ENCODE results near the gene ATG16L2. TPM values are rescaled to one million over a fixed set of nuclear protein-coding genes. Genes with fewer than 3 reads are reported as not detected.

The ATG16L2 gene
- total and polyA plus RNA-seq, 8 donors = 4.5 to 75.7 (median 13.2) TPM

- DNase-seq (no peak), ATAC-seq (no peak), FAIRE-seq (no peak)
- Histone ChIP-seq H3K36me3 (no peaks in the 10 kb centered on the region), H3K4me3 (peak overlapping the region; percentile 53 to 93 (median 76)), H3K9me3 (no peaks in the 10 kb centered on the region), H3K4me1 (peaks cover 0 to 14% (median 0%) of the 10 kb centered on the region in 3 donors), H3K27me3 (no peaks in the 10 kb centered on the region), H3K27ac (peak overlapping the region in 3 of 4 donors; percentile 98 to 99 (median 98))
- intact Hi-C loops (cut with DNase I) = no loop called here
- WGBS, 2 donors = 17 to 19% methylated on average over 11 to 13 of the region's 13 CpGs
- TF ChIP-seq CTCF (IDR thresholded peaks at IDR 0.05) = no peak
Observed at GRCh38 chr11:72815110-72815618, 953 bp downstream of the ATG16L2 start.

- Histone ChIP-seq H3K27me3 (no peaks in the 10 kb centered on the region), H3K27ac (no peak overlapping the region), H3K4me1 (peaks cover 0 to 20% (median 6%) of the 10 kb centered on the region in 3 donors), H3K4me3 (peak overlapping the region in 1 of 4 donors; percentile 9), H3K36me3 (no peaks in the 10 kb centered on the region), H3K9me3 (no peaks in the 10 kb centered on the region)
- no peak for ATAC-seq
- WGBS, 2 donors = 83 to 85% methylated on average over 7 of the region's 7 CpGs
- no peak for TF ChIP-seq CTCF (IDR thresholded peaks at IDR 0.05)
- no peak for FAIRE-seq
- intact Hi-C loops (cut with DNase I) = no loop called here
- DNase-seq = no peak
Observed at GRCh38 chr11:72816404-72816990, 2.3 kb downstream of the ATG16L2 start.

GRCh38 chr11:72817966-72818365 lies 3.8 kb downstream of the ATG16L2 start:
- H3K4me1 ChIP-seq = peaks cover 0 to 15% (median 6%) of the 10 kb centered on the region in 3 donors
- no peaks in the 10 kb centered on the region for H3K36me3 ChIP-seq
- WGBS, 2 donors = 97 to 100% methylated on average over 4 of the region's 4 CpGs
- H3K27ac ChIP-seq = no peak overlapping the region
- no peak for ATAC-seq
- FAIRE-seq = no peak
- no peaks in the 10 kb centered on the region for H3K27me3 ChIP-seq
- intact Hi-C loops (cut with DNase I) = no loop called here
- H3K9me3 ChIP-seq = no peaks in the 10 kb centered on the region
- no peak overlapping the region for H3K4me3 ChIP-seq
- no peak for TF ChIP-seq CTCF (IDR thresholded peaks at IDR 0.05)
- DNase-seq = no peak

GRCh38 chr11:72818971-72819370 lies 4.8 kb downstream of the ATG16L2 start:
- H3K27ac ChIP-seq = no peak overlapping the region
- TF ChIP-seq CTCF (IDR thresholded peaks at IDR 0.05) = no peak
- H3K36me3 ChIP-seq = no peaks in the 10 kb centered on the region
- no peak for ATAC-seq
- FAIRE-seq = no peak
- H3K4me3 ChIP-seq = no peak overlapping the region
- H3K4me1 ChIP-seq = peaks cover 0 to 15% (median 6%) of the 10 kb centered on the region in 3 donors
- no peak for DNase-seq
- H3K9me3 ChIP-seq = no peaks in the 10 kb centered on the region
- H3K27me3 ChIP-seq = no peaks in the 10 kb centered on the region
- WGBS, 2 donors = 79 to 83% methylated on average over 4 of the region's 4 CpGs
- intact Hi-C loops (cut with DNase I) = no loop called here
